CD4-positive, alpha-beta T cell treated with Interleukin-21 for 1 hour (primary cell): ENCODE results near the gene GPATCH2.
"Not testable (repeated sequence)": the region's sequence is repeated elsewhere in the genome, so short reads cannot be mapped to it uniquely, and the experiment has no call there.

ENCODE experiments used
- DNase-seq: peaks from one replicate; pipeline ENCODE4 v3.0.0-alpha.2; 2020

Gene GPATCH2

DNA sequence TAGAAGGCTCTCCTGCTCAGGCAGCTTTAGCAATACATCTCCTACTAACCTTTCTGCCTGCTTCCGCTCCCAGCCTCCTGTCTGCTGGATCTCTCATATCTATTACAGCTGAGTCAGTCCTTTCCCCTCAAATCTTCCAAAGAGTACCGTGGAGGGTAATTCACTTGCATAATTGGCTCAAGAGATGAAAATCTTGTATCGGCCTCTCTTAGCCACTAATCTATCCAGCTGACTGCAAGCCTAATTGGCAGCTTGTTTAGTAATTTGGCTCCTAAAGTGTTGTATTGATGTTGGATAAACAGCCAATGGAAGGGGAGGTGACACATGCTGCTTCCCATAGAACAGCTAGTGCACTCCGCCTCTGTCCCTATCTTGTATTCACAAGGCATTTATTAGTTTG, 195.7 kb downstream of the GPATCH2 start:
- DNase-seq: no peak

DNA sequence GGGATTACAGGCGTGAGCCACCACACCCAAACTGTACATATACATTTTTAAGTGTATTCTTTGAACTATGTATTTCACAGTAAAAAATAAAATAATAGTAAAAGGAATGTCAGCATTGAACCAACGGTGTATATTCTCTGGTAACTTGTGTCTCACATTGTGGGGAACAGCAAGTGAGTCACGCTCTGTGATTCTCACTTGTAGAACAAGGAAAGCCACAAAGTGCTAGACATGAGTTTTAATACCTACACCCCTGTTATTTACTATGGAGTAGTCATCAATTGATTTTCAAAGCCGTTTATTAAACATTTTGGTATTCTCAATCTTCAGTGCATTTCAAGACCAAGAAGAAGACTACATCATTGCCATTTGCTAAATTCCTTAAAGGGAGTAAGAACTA, 197.2 kb downstream of the GPATCH2 start:
- DNase-seq: no peak

DNA sequence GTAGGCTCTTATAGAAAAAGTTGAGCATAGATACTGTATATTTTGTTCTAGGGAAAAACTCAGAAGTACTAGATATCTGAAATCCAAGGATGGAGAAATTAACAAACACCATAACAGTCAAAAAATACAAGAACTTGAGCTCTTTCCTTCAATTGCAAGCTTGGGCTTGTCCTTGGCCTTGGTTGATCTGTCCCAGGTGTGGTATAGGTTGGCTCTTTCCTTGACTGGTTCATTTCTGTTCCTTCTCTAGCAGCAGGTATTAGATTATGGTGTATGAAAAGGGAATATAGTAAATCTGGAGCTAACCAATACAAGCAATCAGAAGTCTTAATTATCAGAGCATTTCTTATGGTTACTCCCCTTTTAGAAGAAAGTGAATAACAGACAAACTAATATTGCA, 198.6 kb downstream of the GPATCH2 start:
- DNase-seq: no peak

GRCh38 chr1:217431395-217431794, 199.5 kb downstream of the GPATCH2 start:
- DNase-seq: no peak

- no peak for DNase-seq
These were observed 205.5 kb downstream of the GPATCH2 start for GRCh38 chr1:217425422-217425821.

- DNase-seq: no peak
These were observed 211.7 kb downstream of the GPATCH2 start for GRCh38 chr1:217419194-217419551.

GRCh38 chr1:217418269-217419193, 212.4 kb downstream of the GPATCH2 start:
- DNase-seq: no peak

- no peak for DNase-seq
These were observed 213.5 kb downstream of the GPATCH2 start for GRCh38 chr1:217417363-217417762.

DNA sequence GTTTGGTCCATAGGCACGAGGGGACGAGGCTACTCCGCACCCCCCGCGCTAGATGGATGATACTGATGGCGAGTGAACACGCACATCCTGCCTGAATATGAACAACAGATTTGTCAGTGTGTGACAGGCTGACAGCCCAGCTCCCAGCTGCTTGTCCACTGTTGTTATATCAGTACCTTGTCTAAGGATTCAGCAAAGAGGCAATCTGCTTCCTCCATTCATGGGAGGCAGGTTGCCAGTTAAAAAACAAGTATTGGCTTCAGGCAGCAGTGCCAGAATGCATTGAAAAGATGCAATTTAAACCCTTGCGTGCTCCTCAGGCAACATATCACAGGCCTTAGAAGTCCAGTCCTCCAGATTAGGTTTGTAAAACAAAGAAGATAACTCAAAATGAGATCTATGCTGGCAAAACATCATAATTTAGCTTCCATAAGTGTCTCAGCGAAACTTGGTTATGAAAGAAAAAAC, 223.3 kb downstream of the GPATCH2 start:
- no peak for DNase-seq

- DNase-seq: no peak
These were observed 227.7 kb downstream of the GPATCH2 start for GRCh38 chr1:217403026-217403720.

DNA sequence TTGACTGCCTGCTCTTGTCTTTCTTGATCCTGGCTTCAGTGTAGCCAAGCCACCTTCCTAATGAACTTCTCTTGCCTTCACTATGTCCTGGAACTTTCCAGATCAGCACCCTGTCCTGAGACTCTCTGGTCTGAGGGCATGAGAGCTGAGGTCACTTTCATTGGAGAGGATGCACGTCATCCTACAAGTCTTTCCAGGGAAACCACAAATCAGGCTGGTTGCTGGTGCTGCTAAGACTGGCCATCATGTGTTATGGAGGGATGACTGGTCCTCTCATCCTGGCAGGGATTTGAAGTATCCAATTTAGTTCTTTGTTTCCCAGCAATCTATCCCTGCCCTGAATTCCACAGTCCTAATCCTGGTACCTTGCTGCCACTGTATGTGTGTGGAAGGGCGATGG, 228.6 kb downstream of the GPATCH2 start:
- no peak for DNase-seq

- no peak for DNase-seq
These were observed 237.0 kb downstream of the GPATCH2 start for GRCh38 chr1:217393896-217394295.

GRCh38 chr1:217392441-217392840, 238.4 kb downstream of the GPATCH2 start:
- no peak for DNase-seq

GRCh38 chr1:217389895-217390294, 241.0 kb downstream of the GPATCH2 start:
- no peak for DNase-seq

GRCh38 chr1:217388522-217389065, 242.3 kb downstream of the GPATCH2 start:
- DNase-seq: no peak

GRCh38 chr1:217381773-217382172, 249.1 kb downstream of the GPATCH2 start:
- DNase-seq: not testable (repeated sequence)

DNA sequence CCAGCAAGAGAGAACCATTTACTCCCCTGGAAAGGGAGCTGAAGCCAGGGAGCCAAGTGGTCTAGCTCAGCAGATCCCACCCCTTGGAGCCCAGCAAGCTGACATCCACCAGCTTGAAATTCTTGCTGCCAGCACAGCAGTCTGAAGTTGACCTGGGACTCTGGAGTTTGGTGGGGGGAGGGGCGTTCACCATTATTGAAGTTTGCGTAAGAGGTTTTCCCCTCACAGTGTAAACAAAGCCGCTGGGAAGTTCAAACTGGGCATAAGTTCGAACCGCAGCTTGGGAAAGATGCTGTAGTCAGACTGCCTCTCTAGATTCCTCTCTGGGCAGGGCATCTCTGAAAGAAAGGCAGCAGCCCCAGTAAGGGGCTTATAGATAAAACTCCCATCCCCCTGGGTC, 251.1 kb downstream of the GPATCH2 start:
- not testable (repeated sequence) for DNase-seq

DNA sequence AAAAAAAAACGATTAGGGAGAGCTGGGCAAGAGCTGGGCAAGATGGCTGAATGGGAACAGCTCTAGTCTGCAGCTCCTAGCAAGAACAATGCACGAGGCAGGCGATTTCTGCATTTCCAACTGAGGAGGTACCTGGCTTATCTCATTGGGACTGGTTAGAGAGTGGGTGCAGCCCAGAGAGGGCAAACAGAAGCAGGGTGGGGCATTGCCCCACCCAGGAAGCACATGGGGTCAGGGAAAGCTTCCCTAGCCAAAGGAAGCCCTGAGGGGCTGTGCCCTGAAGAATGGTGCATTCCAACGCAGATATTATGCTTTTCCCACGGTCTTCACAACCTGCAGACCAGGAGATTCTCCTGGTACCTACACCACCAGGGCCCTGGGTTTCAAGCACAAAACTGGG, 251.6 kb downstream of the GPATCH2 start:
- DNase-seq: no peak
